ENCODE measurements around the gene SARNP. TPM values are rescaled to one million over a fixed set of nuclear protein-coding genes. Genes with fewer than 3 reads are reported as not detected.

SARNP gene
- total and polyA plus RNA-seq, 10 of the 15 experiments (the other 5 are each of a cell fraction or from before 2014, with no cell fraction given): 77.6 to 445 (median 188) TPM

DNA sequence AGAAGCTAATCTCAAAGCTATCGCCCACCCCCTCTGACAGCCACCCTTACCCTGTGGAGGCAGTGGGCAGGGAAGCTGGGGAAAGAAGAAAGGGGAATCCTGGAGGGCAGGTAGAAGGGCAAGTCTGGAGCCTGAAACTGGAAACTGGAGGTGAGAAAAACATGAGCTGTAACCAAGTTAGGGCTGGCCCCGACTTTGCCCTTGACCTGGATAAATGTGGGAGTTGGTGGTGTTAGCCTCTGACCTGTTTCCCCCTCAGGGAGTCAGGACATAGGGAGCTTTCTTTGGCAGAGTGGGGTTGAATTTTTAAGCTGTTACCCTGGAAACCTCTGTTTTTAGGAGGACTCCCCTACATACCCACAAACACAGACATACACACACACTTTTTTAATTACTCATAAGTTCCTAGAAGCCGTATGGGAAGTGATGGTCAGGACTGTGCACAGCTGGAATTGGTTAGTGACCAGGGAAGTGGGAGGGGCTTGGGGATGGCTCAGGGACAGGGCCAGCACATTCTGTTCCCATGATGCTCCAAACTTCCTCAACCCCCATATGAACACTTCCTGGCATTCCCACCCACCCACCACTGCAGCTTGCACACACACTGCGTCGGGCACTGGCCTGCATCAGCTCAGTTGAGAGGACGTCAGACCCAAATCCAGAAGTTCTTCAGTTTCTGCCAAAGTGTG is 30.2 kb upstream of the SARNP start:
- ChIA-PET RAD21 (ENCODE audit: unreplicated experiment) (interaction anchor here (0.9 to 1.3 kb wide), 2 partner anchors 23 to 31 kb away, joined by 3 to 4 read pairs; no protein-coding TSS in a partner anchor), CTCF (interaction anchor here (0.7 to 1.3 kb wide), 3 partner anchors 11 to 79 kb away, joined by 3 read pairs; no protein-coding TSS in a partner anchor), SMC1A (ENCODE audit: uncharacterized antibody, unreplicated experiment) (interaction anchor here (1.0 to 1.4 kb wide), 4 partner anchors 13 to 110 kb away, joined by 3 to 4 read pairs (median 4); no protein-coding TSS in a partner anchor), POLR2A (interaction anchor here (0.6 kb wide), 1 partner anchor 277 kb away, joined by 5 read pairs; no protein-coding TSS in a partner anchor)
- Histone ChIP-seq H3K27me3 (replicated peaks in 1 of 2; ENCODE audit: control insufficient read depth in 2 of 2, insufficient read depth in 2 of 2, low read length in 1 of 2) (peaks cover 0 to 1% of the 10 kb centered on the region in 2 experiments; a peak in 3 of 4 replicates), H3K9ac (ENCODE audit: control insufficient read depth, insufficient read depth, low read length) (no peak overlapping the region), H2AFZ (ENCODE audit: control insufficient read depth, low read depth, low read length) (no peak overlapping the region), H3K9me3 (replicated peaks; ENCODE audit: control insufficient read depth, insufficient read depth, low read length) (no peaks in the 10 kb centered on the region), H3K4me2 (ENCODE audit: control insufficient read depth, insufficient read depth) (no peak overlapping the region), H3K36me3 (ENCODE audit: control insufficient read depth in 2 of 2, insufficient read depth in 2 of 2, low read length in 1 of 2) (no peaks in the 10 kb centered on the region), H3K79me2 (ENCODE audit: control insufficient read depth, insufficient read depth, low read length) (no peaks in the 10 kb centered on the region), H4K20me1 (ENCODE audit: control insufficient read depth, insufficient read depth) (no peaks in the 10 kb centered on the region), H3K4me1 (ENCODE audit: control insufficient read depth, insufficient read depth, low read length) (no peaks in the 10 kb centered on the region; the same call in 1 of the 2 replicates), H3K4me3 (no peak overlapping the region), H3K27ac (ENCODE audit: control insufficient read depth, insufficient read depth) (no peak overlapping the region)
- intact Hi-C loops (cut with micrococcal nuclease; ENCODE audit: unreplicated experiment): no loop called here
- peak; percentile 36 for ATAC-seq
- in situ Hi-C loops (cut with MboI): no loop called here
- no peak for FAIRE-seq
- DNase-seq (ENCODE audit: low read depth, low spot score): no peak
- 21% methylated on average over 4 of the region's 6 CpGs for WGBS (ENCODE audit: insufficient coverage, insufficient replicate concordance, low lambda C conversion rate, missing lambda C conversion rate)
- BruUV-seq (replicated peaks): no TSS peak
- no peak for TF ChIP-seq TCF3 (IDR thresholded peaks at IDR 0.05; ENCODE audit: borderline replicate concordance, insufficient read depth, low read depth, low read length)
- TF ChIP-seq JUND (IDR thresholded peaks at IDR 0.05; ENCODE audit: low read depth, low read length): no peak
- no peak for TF ChIP-seq SRF (IDR thresholded peaks at IDR 0.05; ENCODE audit: low read depth in 2 of 2, low read length in 2 of 2)
- no peak for TF ChIP-seq MEF2B (IDR thresholded peaks at IDR 0.05; ENCODE audit: partially characterized antibody, poor library complexity, severe bottlenecking)
- TF ChIP-seq, protein P1, sequence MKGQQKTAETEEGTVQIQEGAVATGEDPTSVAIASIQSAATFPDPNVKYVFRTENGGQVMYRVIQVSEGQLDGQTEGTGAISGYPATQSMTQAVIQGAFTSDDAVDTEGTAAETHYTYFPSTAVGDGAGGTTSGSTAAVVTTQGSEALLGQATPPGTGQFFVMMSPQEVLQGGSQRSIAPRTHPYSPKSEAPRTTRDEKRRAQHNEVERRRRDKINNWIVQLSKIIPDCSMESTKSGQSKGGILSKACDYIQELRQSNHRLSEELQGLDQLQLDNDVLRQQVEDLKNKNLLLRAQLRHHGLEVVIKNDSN (IDR thresholded peaks at IDR 0.05; ENCODE audit: borderline replicate concordance, extremely low read length, insufficient read depth, low read depth, low read length): no peak
- TF ChIP-seq SUZ12 (IDR thresholded peaks at IDR 0.05; ENCODE audit: unreplicated experiment): no peak
- TF ChIP-seq, protein P2, sequence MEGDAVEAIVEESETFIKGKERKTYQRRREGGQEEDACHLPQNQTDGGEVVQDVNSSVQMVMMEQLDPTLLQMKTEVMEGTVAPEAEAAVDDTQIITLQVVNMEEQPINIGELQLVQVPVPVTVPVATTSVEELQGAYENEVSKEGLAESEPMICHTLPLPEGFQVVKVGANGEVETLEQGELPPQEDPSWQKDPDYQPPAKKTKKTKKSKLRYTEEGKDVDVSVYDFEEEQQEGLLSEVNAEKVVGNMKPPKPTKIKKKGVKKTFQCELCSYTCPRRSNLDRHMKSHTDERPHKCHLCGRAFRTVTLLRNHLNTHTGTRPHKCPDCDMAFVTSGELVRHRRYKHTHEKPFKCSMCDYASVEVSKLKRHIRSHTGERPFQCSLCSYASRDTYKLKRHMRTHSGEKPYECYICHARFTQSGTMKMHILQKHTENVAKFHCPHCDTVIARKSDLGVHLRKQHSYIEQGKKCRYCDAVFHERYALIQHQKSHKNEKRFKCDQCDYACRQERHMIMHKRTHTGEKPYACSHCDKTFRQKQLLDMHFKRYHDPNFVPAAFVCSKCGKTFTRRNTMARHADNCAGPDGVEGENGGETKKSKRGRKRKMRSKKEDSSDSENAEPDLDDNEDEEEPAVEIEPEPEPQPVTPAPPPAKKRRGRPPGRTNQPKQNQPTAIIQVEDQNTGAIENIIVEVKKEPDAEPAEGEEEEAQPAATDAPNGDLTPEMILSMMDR (IDR thresholded peaks at IDR 0.05 in 2 of 3, conservative IDR thresholded peaks at IDR 0.05 in 1 of 3; ENCODE audit: control insufficient read depth in 2 of 3, extremely low read depth in 1 of 3, insufficient read depth in 1 of 3, low read depth in 3 of 3, low read length in 3 of 3): no peak
- TF ChIP-seq, protein P3, sequence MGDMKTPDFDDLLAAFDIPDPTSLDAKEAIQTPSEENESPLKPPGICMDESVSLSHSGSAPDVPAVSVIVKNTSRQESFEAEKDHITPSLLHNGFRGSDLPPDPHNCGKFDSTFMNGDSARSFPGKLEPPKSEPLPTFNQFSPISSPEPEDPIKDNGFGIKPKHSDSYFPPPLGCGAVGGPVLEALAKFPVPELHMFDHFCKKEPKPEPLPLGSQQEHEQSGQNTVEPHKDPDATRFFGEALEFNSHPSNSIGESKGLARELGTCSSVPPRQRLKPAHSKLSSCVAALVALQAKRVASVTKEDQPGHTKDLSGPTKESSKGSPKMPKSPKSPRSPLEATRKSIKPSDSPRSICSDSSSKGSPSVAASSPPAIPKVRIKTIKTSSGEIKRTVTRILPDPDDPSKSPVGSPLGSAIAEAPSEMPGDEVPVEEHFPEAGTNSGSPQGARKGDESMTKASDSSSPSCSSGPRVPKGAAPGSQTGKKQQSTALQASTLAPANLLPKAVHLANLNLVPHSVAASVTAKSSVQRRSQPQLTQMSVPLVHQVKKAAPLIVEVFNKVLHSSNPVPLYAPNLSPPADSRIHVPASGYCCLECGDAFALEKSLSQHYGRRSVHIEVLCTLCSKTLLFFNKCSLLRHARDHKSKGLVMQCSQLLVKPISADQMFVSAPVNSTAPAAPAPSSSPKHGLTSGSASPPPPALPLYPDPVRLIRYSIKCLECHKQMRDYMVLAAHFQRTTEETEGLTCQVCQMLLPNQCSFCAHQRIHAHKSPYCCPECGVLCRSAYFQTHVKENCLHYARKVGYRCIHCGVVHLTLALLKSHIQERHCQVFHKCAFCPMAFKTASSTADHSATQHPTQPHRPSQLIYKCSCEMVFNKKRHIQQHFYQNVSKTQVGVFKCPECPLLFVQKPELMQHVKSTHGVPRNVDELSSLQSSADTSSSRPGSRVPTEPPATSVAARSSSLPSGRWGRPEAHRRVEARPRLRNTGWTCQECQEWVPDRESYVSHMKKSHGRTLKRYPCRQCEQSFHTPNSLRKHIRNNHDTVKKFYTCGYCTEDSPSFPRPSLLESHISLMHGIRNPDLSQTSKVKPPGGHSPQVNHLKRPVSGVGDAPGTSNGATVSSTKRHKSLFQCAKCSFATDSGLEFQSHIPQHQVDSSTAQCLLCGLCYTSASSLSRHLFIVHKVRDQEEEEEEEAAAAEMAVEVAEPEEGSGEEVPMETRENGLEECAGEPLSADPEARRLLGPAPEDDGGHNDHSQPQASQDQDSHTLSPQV (IDR thresholded peaks at IDR 0.05): no peak
- TF ChIP-seq, protein P4, sequence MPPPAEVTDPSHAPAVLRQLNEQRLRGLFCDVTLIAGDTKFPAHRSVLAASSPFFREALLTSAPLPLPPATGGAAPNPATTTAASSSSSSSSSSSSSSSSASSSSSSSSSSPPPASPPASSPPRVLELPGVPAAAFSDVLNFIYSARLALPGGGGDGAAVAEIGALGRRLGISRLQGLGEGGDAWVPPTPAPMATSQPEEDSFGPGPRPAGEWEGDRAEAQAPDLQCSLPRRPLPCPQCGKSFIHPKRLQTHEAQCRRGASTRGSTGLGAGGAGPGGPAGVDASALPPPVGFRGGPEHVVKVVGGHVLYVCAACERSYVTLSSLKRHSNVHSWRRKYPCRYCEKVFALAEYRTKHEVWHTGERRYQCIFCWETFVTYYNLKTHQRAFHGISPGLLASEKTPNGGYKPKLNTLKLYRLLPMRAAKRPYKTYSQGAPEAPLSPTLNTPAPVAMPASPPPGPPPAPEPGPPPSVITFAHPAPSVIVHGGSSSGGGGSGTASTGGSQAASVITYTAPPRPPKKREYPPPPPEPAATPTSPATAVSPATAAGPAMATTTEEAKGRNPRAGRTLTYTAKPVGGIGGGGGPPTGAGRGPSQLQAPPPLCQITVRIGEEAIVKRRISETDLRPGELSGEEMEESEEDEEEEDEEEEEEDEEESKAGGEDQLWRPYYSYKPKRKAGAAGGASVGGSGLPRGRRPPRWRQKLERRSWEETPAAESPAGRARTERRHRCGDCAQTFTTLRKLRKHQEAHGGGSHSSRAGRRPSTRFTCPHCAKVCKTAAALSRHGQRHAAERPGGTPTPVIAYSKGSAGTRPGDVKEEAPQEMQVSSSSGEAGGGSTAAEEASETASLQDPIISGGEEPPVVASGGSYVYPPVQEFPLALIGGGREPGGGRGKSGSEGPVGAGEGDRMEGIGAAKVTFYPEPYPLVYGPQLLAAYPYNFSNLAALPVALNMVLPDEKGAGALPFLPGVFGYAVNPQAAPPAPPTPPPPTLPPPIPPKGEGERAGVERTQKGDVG (CRISPR knock-in tag; IDR thresholded peaks at IDR 0.05): no peak
- no peak for TF ChIP-seq CHD2 (IDR thresholded peaks at IDR 0.05; ENCODE audit: borderline replicate concordance, low read depth, low read length)

All from GM12878 (cell line).